Retina (tissue), 1 donor: ENCODE measurements around the gene ADGRG1.
"Not testable (repeated sequence)": the region's sequence is repeated elsewhere in the genome, so short reads cannot be mapped to it uniquely, and the experiment has no call there.

Experiments used
- DNase-seq: peaks from one replicate; pipeline ENCODE4 v3.0.0-alpha.2; 2016

The ADGRG1 gene

DNA sequence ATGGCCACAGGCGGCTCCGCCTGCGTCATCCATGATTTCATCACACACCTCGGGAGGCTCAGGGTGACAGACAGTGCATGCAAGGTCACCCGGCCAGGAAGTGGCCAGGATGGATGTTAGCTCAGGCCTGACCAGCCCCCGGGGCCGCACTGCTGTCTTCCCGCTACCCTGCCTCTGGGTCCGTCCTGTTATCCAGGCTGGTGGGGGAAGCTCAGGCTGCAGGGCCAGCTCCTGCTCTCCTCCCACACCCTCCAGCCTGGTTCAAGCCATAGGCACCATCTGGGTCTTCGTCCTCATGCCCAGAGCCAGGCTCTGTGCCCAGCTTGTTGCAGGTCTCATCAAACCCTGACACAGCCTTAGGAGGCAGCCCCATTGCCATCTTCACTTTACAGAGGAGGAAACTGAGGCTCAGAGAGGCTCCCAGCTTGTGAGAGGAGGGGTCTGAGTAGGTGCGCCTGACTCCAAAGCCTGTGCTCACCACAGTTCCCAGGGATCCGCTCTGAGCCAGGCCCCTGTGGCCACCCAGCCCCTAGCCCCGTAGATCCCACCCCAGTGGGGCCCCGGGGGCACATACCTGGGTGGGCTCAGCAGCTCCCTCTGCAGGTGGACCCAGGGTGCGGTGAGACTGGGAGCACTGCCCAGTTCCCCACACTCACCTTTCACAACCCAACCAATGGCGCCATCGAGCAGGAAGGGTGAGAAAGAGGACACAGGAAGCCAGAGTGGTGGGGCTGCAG is 39.3 kb downstream of the ADGRG1 start:
- no peak for DNase-seq

DNA sequence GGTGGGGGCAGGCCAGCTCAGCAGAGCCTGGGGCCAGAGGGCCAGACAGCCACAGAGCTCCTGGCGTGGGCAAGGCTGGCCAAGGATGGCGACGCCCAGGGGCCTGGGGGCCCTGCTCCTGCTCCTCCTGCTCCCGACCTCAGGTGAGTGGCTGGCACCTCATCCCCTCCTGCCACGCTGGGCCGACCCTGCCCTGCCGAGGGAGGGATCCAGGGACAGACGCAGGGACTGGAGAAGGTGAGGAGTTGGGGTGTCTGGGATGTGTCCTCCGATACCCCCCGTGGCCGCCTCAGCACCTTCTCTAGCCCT is 39.8 kb downstream of the ADGRG1 start, which contains the start of gene ADGRG3:
TSS of gene ADGRG3 (plus strand) at position 44 of the 309 bp plus-strand sequence. CDS start at position 86, 42 bp downstream.
- no peak for DNase-seq

GRCh38 chr16:57668630-57669475 is 40.4 kb downstream of the ADGRG1 start:
- DNase-seq, result no peak

DNA sequence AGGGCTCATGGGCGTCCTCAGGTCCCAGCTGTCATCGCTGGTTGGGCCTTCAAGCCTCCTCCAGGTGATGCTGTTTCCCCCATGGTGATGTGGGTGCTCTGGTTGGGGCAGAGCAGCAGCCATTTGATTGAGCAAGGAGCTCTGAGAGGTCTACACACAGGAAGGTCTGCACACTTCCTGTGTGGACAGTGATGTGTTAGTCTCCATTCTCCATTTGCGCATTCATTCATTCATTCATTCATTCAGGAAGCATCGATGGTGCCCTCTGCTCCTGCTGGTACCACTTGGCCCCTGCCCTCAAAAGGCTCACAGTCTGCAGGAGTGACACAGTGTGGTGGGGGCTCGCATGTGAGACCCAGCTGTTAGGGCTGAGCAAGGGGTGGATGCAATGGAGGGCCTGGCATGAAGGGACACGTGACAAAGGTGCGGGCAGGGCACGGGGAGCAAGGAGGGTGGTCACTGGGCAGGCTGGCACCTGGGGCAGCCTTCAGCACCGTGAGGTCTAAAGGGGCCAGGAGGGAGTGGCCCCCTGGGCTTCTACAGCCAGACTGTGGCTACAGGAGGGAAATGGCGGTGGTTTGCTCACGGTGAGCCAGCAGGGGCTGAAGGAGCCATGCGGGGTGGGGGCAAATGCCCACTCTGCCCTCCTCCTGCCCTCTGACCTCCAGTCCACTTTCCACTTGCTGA is 41.2 kb downstream of the ADGRG1 start:
- no peak for DNase-seq

DNA sequence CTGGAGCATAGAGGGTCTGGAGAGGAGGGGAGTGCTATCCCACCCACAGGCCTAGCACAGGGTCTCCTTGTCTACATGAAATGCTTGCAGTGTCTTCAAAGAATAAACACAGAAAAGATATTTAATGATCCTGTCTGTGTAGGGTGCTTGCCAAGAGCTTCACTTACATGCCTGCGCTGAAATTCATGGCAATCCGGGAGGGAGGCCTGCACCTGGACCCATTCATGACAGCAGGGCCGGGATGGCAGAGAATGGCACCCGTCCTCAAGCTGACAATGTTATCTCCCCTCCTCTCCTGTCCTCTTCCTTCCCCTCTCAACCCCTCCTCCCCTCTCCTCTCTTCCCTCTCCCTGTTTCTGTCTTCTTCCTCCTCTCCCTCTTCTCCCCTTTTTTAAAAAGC is 41.8 kb downstream of the ADGRG1 start:
- no peak for DNase-seq

- DNase-seq, result not testable (repeated sequence)
These were observed 43.0 kb downstream of the ADGRG1 start for GRCh38 chr16:57671451-57671850.

- DNase-seq, result no peak
These were observed 44.0 kb downstream of the ADGRG1 start for GRCh38 chr16:57672416-57672815.

- DNase-seq, result no peak
These were observed 44.4 kb downstream of the ADGRG1 start for GRCh38 chr16:57672824-57673223.

DNA sequence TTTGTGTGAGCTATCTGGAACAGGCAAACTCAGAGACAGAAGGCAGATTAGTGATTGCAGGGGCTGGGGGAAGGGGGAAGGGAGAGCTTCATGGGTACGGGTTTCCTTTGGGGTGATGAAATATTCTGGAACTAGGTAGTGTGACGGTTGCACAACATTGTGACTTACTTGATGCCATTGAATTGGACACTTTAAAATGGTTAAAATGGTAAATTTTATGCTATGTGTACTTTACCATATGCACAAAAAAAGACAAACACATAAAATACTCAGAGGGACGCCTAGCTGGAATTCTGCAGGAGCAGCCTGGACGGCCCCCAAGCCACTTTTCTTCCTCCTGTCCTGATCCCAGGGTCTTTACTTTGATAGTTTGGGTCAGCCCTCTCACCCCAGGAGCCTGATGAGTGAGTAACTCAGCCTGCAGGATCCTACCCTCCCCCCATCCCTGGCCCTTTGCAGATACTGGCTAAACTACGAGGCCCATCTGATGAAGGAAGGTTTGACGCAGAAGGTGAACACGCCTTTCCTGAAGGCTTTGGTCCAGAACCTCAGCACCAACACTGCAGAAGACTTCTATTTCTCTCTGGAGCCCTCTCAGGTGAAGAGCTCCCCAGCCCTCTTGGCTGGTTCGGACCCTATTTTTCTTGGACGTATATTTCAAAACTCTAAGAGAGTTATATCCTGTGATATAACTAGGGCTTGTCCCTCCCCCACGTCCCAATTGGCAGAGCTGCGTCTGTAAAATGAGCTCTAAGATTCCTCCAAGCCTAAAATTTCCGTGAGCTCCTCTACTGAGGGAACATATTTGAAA is 47.5 kb downstream of the ADGRG1 start:
- no peak for DNase-seq

GRCh38 chr16:57676553-57677085 is 48.2 kb downstream of the ADGRG1 start:
- DNase-seq, result no peak

- no peak for DNase-seq
These were observed 49.4 kb downstream of the ADGRG1 start for GRCh38 chr16:57677622-57678369.

GRCh38 chr16:57679016-57679415 is 50.6 kb downstream of the ADGRG1 start:
- no peak for DNase-seq

DNA sequence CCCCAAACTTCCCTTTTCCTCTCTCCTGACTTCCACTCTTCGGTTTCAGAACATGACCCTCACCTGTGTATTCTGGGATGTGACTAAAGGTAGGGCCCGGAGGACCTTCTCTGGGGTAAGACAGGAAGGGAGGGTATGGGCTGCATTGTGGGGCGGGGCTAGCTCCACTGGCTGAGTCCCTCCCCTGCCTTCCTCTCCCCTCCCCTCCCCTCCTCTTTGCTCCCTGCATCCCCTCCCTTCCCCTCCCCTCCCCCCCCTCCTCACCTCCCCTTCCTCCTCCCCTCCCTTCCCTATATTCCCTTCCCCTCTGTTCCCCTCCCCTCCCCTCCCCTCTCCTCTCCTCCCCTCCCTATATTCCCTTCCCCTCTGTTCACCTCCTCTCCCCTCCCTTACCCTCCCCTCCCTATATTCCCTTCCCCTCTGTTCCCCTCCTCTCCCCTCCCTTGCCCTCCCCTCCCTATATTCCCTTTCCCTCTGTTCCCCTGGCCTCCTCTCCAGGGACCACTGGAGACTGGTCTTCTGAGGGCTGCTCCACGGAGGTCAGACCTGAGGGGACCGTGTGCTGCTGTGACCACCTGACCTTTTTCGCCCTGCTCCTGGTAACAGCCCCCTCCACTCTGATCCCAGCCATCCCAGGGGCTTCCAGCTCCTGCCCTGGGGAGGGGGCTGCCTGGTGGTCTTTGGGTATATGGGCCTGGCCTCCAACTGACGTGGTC is 51.5 kb downstream of the ADGRG1 start:
- no peak for DNase-seq

- DNase-seq, result no peak
These were observed 52.5 kb downstream of the ADGRG1 start for GRCh38 chr16:57680842-57681375.

GRCh38 chr16:57681950-57682728 is 53.7 kb downstream of the ADGRG1 start:
- no peak for DNase-seq

GRCh38 chr16:57682809-57683635 is 54.6 kb downstream of the ADGRG1 start:
- DNase-seq, result no peak

DNA sequence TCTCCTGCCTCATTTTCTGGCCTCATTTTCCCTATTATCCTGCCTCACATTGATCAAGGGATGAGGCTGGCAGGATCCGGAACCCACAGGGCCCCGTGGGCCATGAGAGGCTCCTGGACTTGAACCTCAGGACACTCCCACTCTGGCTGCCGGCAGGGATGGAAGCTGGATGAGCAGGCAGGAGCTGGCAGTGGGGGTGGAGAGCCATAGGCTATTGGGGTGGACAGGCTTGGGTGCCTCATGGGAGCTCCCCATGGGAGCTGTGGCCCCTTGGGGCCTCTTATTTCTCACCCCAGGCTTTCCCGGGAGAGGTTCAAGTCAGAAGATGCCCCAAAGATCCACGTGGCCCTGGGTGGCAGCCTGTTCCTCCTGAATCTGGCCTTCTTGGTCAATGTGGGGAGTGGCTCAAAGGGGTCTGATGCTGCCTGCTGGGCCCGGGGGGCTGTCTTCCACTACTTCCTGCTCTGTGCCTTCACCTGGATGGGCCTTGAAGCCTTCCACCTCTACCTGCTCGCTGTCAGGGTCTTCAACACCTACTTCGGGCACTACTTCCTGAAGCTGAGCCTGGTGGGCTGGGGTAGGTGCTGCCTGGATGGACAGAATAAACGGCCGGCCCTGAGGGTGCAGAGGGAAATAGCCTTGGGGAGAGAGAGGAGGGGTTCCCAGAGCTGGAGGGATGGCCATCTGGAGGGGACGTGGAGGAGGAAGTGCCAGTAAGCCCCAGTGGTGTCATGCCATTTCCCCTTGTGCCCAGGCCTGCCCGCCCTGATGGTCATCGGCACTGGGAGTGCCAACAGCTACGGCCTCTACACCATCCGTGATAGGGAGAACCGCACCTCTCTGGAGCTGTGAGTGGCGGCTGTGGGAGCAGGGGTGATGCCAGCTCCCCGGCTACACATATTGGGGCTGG is 55.5 kb downstream of the ADGRG1 start:
- DNase-seq, result no peak
